DMS153 treated with DMSO at 0.1 percent for 48 hours (cell line): ENCODE data around the gene CCDC188.

Experiments
- DNase-seq: peaks from one replicate; lab custom pipeline; 2025; ENCODE audit not compliant: unreplicated experiment; lab: John Stamatoyannopoulos, UW

The CCDC188 gene

GRCh38 chr22:20135806-20136602 is 14.9 kb downstream of the CCDC188 start:
- no peak for DNase-seq

DNA sequence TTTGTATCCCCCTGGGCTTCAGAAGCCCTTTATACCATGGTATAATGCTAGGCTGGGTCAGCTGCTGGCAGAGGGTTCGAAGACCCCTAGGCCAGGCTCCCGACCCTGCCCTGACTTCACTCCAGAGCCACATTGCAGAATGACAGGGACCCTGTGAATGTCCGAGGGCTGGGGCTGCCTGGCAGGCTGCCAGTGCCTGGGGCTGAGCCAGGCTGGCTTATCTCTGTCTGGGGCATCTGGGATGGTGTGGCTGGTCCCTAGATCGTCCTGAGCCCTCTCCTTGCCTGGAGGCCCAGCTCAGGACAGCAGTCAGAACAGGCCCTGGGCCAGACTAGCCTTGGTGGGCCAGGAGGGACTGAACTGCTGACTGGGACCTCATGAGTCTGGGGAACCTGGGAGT is 15.6 kb downstream of the CCDC188 start:
- DNase-seq: no peak

DNA sequence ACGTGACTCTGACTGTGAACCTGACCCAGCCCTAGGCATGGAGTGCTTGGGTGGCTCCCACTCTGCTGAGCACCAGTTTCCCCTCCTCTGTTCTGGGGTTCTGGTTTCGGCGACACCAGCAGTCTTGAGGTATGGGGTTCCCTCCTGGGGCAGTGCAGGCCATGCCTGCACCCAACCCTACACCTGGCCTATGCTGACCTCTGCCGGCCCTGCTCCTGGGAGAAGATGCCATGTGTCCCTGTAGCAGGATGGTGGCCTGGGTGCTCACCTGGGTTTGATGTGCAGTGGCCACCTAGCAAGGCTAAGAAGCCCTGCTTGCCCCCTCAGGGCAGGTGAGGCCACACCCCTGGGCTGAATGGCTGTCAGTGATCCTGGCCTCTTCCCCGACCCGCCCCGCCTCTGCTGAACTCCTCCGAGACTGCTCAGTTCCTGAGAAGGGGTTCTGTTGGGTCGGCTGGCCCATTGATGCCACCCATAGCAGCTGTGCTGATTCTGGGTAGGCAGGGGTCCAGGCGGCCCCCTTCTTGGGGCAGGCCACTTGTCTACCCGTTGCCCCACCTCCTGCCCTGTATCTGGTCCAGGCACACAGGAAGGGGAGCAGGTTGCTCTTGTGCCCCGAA is 16.8 kb downstream of the CCDC188 start:
- DNase-seq: no peak

DNA sequence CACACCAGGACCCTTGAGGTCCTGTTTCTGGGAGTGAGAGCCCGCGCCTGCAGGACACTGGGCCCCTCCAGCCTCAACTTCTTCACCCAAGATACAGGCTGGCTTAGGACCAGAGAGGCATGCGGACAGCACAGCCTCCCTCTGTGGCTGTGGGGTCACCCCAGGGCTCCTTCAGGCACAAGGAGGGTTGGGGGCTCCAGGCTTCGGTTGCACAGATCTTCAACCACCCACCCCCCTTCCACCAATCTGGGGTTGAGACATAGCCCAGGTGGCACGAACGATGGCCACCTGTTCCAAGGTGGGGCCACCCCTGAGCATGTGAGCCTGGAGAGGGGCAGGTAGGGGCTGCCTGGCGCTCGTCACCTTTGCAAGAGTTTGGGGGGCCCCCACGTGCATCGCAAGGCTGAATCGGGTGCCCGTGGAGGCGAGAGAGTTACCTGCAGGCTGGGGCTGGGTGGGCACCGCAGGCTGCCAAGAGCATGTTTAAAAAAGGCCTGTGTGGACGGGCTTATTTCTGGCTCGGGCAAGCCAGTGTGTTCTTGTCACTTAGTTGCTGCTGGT is 18.1 kb downstream of the CCDC188 start:
- no peak for DNase-seq

- no peak for DNase-seq
Measured at GRCh38 chr22:20131859-20132685, 18.8 kb downstream of the CCDC188 start.

GRCh38 chr22:20131597-20131858 is 19.3 kb downstream of the CCDC188 start, which contains the start of gene ZDHHC8:
Gene ZDHHC8 (plus strand): TSS chr22:20131804. CDS start chr22:20131948, 144 bp downstream.
- DNase-seq: no peak

DNA sequence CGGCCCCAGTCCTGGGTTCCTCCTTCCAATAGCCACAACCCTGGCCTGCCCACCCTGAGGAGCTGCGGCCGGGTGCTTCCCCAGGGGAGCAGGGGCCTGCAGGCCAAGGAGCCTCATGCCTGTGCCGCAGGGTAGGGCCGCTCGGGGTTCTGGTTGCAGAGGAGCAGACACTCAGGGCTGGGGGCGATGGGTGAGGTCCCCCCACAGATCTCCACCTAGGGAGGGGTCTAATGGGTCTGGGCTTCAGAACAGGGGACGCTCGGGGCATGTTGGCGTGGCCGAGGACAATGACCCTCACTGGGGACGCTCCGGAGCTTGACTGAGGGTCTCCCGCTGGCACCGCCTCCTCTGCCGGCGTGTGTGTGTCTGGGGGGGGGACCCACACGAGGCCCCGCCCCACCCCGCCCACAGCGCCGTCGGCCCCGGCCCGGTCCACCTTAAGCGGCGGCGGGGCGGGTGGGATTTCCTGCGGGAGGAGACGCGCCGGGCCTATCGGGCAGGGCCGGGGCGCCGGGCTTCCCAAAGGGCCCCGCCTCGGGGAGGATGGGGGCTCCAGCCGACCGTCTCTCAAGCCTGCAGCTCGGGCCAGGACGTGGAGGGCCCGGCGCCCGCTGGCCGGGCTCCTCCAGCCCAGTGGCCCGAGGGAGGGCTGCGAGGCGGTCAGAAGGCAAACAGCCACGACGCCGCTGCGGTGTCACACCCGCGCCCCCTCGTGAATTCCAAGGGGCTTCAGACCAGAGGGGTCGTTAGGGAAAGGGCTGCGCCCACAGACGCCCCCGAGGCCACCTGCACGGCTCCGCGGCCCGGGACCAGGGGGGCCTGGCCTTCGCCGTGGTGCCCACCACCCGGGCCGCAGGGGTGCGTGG is 19.9 kb downstream of the CCDC188 start:
- peak; percentile 3 for DNase-seq

- DNase-seq: peak; percentile 3
Measured at GRCh38 chr22:20130319-20130718, 20.5 kb downstream of the CCDC188 start.

DNA sequence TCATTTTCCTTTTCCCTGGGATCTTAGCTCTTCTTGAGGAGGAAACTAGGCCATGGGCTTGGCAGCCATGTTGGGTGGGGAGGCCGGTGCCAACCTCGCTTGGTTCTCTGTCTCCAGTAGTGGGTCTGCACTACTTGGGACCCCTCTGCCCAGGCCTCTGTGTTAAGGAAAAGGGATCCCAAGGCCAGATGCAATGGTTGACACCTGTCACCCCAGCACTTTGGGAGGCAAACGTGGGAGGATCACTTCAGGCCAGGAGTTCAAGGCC is 21.2 kb downstream of the CCDC188 start:
- no peak for DNase-seq

- DNase-seq: peak; percentile 19
Measured at GRCh38 chr22:20128902-20129746, 21.7 kb downstream of the CCDC188 start.

GRCh38 chr22:20128619-20128901 is 22.3 kb downstream of the CCDC188 start:
- DNase-seq: no peak

- no peak for DNase-seq
Measured at GRCh38 chr22:20127869-20128618, 22.8 kb downstream of the CCDC188 start.

- no peak for DNase-seq
Measured at GRCh38 chr22:20127318-20127868, 23.5 kb downstream of the CCDC188 start.

DNA sequence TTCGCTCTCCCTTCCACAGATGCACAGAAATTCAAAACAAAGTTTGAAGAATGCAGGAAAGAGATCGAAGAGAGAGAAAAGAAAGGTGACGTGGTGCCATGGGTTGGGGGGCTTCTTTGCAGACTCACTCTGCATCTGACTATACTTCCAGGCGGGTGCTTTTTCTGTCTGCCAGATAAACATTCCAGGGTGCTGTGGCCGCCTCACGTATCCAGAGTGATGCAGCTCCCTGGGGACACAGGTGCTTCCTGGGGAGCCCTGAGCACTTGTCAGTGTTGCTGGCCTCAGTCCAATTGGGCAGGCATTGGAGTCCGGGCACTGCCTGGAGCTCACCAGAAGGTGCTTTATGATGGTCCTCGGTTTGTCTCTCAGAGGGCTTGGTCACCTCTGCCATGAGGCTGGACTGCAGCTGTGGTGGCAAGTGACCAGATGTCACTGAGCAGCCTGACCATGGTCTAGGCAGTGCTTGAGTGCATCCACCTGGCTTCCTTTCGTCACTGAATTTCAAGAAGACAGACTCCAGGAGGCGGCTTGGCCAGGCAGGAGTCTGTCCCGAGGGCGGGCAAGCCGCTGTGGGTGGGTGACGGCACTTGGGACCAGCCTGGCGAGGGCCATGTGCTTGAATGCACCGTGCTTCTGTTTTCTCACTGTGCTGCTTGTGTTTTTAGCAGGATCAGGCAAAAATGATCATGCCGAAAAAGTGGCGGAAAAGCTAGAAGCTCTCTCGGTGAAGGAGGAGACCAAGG is 24.4 kb downstream of the CCDC188 start:
- no peak for DNase-seq

DNA sequence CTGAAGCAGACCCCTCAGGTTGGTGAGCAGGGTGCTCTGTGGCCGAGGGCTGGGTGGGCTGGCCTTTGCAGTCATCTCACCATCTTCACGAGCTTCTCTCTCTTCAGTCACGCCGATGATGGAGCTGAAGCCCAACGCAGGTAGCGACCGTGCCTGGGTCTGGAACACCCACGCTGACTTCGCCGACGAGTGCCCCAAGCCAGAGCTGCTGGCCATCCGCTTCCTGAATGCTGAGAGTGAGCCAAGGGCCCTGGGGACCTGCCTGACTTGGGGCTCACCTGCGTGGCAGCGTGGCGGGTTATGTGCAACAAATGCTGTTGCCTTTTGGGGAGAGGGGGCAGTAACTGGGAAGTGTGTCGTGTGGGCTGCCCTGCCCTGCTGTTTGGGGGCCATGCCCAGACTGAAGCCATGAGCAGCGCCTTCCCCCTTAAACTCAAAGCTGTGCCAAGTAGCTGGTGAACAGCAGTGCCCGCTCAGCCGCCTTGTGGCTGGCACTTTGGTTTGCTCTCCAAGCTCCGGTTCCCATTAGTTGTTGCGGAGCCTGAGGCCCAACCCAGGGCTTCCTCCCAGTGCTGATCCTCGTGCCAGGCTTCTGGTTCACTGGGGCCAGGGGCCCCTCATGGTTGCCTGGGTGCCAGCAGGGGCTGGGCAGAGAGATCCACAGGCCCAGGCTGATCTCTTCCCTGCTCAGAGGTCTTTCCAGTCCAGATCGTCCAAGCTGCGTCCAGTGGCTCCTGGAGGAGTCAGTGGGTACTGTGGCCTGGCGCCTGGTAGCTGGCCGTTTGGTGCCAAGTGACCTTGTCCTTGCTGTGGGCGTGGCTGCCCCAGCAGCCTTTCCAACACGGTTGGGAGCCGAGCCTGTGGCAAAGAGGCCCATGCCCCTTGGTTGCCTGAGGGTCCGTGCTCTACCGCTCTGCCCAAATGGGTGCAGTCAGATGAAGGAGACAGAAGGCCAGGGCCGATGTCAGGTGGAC is 25.4 kb downstream of the CCDC188 start:
- no peak for DNase-seq

GRCh38 chr22:20124083-20124787 is 26.6 kb downstream of the CCDC188 start:
- DNase-seq: no peak
